ENCODE measurements around the gene KLHL29. TPM values are rescaled to one million over a fixed set of nuclear protein-coding genes. Genes with fewer than 3 reads are reported as not detected.

The KLHL29 gene
- total and polyA plus RNA-seq, 2 donors (not counting 3 experiments of a cell fraction or from before 2014, with no cell fraction given) = 4.6 to 12.7 TPM

DNA sequence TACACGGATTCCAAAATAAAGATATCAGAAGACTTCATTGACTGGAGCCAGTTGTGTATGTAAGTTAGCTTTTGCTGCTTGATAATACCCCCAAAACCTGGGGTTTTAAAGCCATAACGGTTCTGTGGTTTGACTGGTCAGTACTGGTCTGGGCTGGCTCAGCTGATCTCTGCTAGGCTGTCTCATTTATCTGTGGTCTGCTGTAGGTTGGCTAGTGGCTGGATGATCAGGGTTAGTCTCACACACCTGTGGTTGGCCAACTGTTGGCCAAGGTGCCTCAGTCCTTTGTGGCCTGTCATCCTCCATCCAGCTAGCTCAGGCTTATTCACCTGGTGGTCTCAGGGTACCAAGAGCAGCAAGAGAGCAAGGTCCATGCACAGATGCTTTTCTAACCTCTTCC lies 183.2 kb downstream of the KLHL29 start:
- no peak overlapping the region for H3K27ac ChIP-seq (ENCODE audit: insufficient read depth, low read depth, low read length)
- H3K36me3 ChIP-seq (ENCODE audit: control insufficient read depth in 2 of 2, extremely low read depth in 1 of 2, insufficient read depth in 2 of 2, low read length in 2 of 2) = no peaks in the 10 kb centered on the region
- dilution Hi-C loops (cut with MboI; ENCODE audit: extremely low pct_ligation_motif_present, low sequenced_read_pairs) (no loop called here), intact Hi-C loops (cut with micrococcal nuclease) (no loop called here)
- no peak for TF ChIP-seq FOS (IDR thresholded peaks at IDR 0.05; ENCODE audit: borderline replicate concordance, insufficient read depth, low read length)
- TF ChIP-seq MYC (IDR thresholded peaks at IDR 0.05; ENCODE audit: low read depth, low read length) = no peak
- TF ChIP-seq, protein P1, sequence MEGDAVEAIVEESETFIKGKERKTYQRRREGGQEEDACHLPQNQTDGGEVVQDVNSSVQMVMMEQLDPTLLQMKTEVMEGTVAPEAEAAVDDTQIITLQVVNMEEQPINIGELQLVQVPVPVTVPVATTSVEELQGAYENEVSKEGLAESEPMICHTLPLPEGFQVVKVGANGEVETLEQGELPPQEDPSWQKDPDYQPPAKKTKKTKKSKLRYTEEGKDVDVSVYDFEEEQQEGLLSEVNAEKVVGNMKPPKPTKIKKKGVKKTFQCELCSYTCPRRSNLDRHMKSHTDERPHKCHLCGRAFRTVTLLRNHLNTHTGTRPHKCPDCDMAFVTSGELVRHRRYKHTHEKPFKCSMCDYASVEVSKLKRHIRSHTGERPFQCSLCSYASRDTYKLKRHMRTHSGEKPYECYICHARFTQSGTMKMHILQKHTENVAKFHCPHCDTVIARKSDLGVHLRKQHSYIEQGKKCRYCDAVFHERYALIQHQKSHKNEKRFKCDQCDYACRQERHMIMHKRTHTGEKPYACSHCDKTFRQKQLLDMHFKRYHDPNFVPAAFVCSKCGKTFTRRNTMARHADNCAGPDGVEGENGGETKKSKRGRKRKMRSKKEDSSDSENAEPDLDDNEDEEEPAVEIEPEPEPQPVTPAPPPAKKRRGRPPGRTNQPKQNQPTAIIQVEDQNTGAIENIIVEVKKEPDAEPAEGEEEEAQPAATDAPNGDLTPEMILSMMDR (IDR thresholded peaks at IDR 0.05; ENCODE audit: extremely low read depth in 1 of 2, insufficient read depth in 1 of 2, low read depth in 1 of 2, low read length in 2 of 2) = no peak
- no peak for TF ChIP-seq POLR2AphosphoS5 (IDR thresholded peaks at IDR 0.05; ENCODE audit: insufficient read depth, low read depth, low read length)
- no peak for TF ChIP-seq GATA2 (IDR thresholded peaks at IDR 0.05; ENCODE audit: insufficient read depth, insufficient read length, low read depth, low read length)
- TF ChIP-seq JUN (IDR thresholded peaks at IDR 0.05; ENCODE audit: borderline replicate concordance, insufficient read depth, insufficient read length, low read depth) = no peak
- TF ChIP-seq EZH2 (IDR thresholded peaks at IDR 0.05; ENCODE audit: borderline replicate concordance, low read depth, low read length, severe bottlenecking) = no peak
- TF ChIP-seq POLR2A (IDR thresholded peaks at IDR 0.05; ENCODE audit: low read depth, low read length) = no peak
- TF ChIP-seq, protein P2, sequence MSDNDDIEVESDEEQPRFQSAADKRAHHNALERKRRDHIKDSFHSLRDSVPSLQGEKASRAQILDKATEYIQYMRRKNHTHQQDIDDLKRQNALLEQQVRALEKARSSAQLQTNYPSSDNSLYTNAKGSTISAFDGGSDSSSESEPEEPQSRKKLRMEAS (IDR thresholded peaks at IDR 0.05; ENCODE audit: insufficient read depth, insufficient read length) = no peak
- no peaks in the 10 kb centered on the region for H3K9me3 ChIP-seq (replicated peaks; ENCODE audit: control insufficient read depth, insufficient read depth, low read length)
- POLR2A ChIA-PET = no interaction called here
- H3K4me1 ChIP-seq (ENCODE audit: control insufficient read depth, extremely low read depth, insufficient read depth, low read length) = no peaks in the 10 kb centered on the region
- H3K4me2 ChIP-seq (ENCODE audit: insufficient read depth, low read length) = no peak overlapping the region
- BruUV-seq (replicated peaks) = no TSS peak
- CTCF ChIA-PET = no interaction called here
- no peaks in the 10 kb centered on the region for H3K9me1 ChIP-seq (replicated peaks; ENCODE audit: control insufficient read depth, extremely low read depth, insufficient read depth, low read length)
- no peaks in the 10 kb centered on the region for H4K20me1 ChIP-seq (replicated peaks; ENCODE audit: control insufficient read depth, extremely low read depth, insufficient read depth, low read length)
- FAIRE-seq (peak; percentile 31), DNase-seq (ENCODE audit: low read depth, low spot score) (no peak)
- no peak overlapping the region for H3K9ac ChIP-seq (replicated peaks; ENCODE audit: extremely low read depth, insufficient read depth, low read length)
- no peaks in the 10 kb centered on the region for H3K79me2 ChIP-seq (ENCODE audit: control insufficient read depth, insufficient read depth, low read length)
- H3K4me3 ChIP-seq (replicated peaks in 1 of 3; ENCODE audit: insufficient read depth in 1 of 3, low read depth in 1 of 3, low read length in 3 of 3) = no peak overlapping the region
- no peaks in the 10 kb centered on the region for H3K27me3 ChIP-seq (ENCODE audit: control insufficient read depth in 2 of 2, insufficient read depth in 2 of 2, low read length in 2 of 2)
- H2AFZ ChIP-seq (ENCODE audit: low read depth, low read length) = no peak overlapping the region

Measured in endothelial cell of umbilical vein (primary cell).